GM10266 (cell line): ENCODE data around the gene OSBP2.

ENCODE experiments used
- DNase-seq: peaks from one replicate; pipeline ENCODE4 v3.0.0; 2012; ENCODE audit errors: extremely low spot score
- TF ChIP-seq, protein P1 (sequence below): IDR thresholded peaks from 2 replicates; pipeline ENCODE4 v1.5.1; 2012; ENCODE audit warnings: mild to moderate bottlenecking, low read depth; ENCODE audit not compliant: control insufficient read depth, insufficient read depth; ENCODE audit errors: missing control alignments

Gene OSBP2

DNA sequence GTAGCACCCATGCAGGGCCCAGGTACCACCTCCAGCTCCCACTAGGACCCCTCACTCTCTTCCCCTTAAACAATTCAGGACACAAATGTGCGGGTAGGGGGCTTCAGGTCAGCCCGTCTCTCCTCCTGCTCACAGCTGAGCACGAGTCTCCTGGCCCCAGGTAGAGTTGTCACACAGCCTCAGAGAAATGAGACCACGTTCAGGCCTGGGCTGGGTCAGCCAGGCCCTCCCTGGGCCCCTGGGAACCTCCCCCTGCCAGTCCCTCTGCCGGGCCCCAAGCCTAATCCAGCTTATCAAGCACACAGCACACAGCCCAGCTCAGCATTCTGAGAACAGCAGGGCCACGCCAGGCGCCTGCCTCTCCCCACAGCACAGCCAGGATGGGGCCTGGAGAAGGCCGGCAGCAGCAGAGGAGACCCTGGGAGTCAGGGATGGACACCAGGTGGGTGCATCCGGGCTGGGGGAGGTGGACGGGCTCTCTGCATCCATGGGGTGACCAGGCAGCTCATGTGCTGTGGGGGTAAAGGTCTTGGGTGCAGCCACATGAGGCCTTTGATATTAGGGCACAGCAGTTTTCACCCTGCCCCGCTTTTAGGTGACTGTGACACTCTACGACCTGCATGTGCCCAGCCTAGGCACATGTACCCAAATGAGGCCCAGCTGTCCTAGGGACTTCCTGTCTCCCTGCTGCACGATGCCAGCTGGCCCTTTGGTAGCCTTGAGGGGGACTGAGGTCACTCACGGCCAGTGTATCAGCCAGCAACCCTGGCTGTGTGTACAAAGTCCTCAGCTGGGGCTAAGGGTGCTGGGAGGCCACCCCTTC, 186.9 kb downstream of the OSBP2 start:
- DNase-seq = no peak
- TF ChIP-seq, protein P1, sequence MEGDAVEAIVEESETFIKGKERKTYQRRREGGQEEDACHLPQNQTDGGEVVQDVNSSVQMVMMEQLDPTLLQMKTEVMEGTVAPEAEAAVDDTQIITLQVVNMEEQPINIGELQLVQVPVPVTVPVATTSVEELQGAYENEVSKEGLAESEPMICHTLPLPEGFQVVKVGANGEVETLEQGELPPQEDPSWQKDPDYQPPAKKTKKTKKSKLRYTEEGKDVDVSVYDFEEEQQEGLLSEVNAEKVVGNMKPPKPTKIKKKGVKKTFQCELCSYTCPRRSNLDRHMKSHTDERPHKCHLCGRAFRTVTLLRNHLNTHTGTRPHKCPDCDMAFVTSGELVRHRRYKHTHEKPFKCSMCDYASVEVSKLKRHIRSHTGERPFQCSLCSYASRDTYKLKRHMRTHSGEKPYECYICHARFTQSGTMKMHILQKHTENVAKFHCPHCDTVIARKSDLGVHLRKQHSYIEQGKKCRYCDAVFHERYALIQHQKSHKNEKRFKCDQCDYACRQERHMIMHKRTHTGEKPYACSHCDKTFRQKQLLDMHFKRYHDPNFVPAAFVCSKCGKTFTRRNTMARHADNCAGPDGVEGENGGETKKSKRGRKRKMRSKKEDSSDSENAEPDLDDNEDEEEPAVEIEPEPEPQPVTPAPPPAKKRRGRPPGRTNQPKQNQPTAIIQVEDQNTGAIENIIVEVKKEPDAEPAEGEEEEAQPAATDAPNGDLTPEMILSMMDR = no peak

DNA sequence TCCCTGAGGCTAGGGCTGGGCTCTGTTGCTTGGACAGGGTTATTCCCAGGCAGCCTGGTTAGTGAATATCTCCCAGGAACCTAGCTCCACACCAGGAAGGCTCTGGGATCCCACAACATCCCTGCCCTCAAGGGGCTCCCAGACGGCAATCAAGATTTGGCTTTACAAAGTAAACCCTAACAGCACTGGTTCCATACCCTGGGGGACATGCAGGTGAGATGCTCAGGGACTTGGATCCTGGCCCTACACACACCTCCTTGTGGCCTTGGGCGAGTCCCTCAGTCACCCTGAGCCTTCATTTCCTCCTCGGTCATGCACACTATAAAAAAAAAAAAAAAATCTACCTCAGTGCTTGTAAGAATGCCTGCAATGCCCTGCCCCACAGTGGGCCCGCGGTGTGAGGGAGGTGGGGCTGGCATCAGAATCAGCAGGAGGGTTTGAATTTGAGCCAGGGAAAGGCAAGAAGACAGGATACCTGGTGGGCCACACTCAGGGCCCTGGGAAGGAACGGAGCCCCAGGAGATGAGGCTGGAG, 187.6 kb downstream of the OSBP2 start:
- DNase-seq = no peak
- TF ChIP-seq, protein P1 = no peak

DNA sequence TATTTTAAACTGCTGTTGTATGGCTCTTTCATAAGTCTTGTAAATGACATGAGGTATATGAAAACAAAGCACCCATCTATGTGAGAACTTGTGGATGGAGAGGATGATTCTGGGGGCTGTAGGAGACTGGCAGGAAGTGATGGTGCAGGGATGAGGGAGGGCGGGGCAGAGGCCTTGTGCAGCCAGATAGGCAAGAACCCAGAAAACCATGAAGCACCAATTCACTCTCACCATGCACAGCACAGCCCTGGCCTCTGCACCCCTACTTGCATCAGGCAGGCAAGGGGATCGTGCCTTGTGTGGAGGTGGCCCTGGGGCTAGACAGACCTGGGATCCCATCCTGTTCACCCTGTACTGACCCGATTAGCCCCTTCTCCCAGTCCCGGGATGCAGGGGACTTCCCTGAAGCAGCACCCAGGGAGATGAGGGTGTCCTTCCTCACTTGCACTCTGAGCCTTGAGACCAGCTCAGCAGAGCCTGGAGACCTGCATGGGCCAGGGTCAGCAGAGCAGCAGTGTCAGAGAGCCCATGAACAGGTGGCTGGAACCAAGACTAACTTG, 188.4 kb downstream of the OSBP2 start:
- no peak for DNase-seq
- TF ChIP-seq, protein P1 = no peak

DNA sequence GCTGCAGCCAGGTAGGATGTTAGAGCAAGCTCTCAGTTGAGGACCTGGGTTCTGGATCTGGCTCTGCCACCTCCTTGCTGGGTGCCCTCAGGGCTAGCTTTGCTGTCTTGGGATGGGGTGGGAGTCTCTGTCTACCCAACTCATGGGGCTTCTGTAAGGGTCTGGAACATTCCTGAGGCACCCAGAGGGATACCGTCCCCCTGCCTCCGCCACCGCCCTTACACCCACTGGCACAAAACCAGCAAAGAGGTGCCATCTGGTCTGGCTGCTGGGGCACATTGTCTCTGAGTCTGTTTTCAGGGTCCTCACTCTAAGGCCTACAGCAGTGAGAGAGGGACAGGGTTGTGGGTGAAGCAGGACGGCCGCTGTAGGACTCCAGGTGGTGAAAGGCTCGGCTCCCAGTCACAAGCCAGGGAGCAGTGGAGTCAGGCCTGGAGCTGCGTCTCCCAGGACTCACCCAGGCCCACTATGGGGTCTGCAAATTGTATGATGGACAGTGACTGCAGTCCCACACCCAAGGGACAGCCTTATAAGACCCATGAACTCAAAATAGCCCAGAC, 189.0 kb downstream of the OSBP2 start:
- TF ChIP-seq, protein P1 = no peak
- no peak for DNase-seq

DNA sequence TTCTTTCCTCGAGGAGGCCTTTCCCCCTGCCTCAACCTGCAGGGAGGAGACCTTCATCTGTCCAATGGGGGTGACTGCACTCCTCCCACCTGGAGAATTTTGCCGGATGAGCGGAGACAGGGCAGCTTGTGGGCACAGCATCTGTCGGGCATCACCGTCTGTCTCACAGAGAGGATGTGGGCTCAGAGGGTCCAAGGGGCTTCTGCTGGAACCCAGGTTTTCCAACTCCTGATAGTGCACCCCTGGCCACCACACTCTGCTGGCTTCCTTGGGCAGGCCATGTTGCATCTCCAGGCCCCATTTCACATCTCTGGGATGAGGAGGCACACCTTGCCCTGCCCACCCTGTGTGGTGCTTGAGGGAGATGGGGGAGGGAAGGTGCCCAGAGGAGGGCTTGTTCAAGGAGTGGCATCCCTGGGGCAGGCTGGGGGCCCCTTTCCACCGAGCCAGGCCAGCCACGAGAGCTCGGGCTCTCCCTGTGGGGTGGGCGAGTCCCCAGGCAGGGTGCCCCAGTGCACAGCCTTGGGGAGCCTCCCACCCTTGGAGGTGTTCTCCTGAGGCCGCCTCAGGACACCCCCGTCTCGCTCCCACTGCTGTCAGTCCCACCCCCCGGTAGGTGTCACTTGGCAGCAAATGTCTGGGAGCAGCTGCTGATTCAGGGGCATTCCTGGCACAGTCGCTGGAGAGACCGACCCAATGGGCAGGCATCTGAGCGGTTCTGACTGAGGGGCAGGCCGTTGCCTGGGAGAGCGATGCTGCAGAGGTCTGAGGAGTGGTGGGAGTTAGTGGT, 189.7 kb downstream of the OSBP2 start:
- TF ChIP-seq, protein P1 = no peak

DNA sequence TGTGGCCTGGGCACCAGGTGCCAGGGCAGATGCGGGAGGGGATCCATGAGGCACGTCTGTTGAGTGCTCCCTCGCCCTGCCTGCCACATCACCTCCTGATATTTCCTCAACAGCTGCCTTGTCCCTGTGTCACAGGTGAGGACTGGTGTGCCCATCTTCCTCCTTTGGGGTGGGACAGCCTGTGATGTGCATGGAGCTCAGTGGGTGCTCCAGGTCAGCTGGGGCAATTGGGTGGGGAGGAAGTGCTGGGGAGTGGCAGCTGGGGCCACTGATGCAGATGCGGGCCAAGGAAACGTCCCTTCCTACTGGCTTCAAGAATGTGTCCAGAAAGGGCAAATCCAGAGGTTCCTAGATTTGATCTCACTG, 190.3 kb downstream of the OSBP2 start:
- TF ChIP-seq, protein P1 = no peak
- no peak for DNase-seq

More for the DNA sequence above, 189.7 kb downstream of the OSBP2 start:
- DNase-seq = no peak
